Fibroblast of skin of abdomen (primary cell): ENCODE results near the gene YKT6. TPM values are rescaled to one million over a fixed set of nuclear protein-coding genes. Genes with fewer than 3 reads are reported as not detected.
A peak's percentile ranks its signal among the peaks of the same experiment; 100 is the strongest.
"Not testable (repeated sequence)": the region's sequence is repeated elsewhere in the genome, so short reads cannot be mapped to it uniquely, and the experiment has no call there.

Source experiments
- DNase-seq: peaks from one replicate; pipeline ENCODE4 v3.0.0-alpha.2; 2013
- polyA plus RNA-seq, 2 experiments: library from polyadenylated mRNA; unstranded; fragments of 120-200 nt; gene quantifications; one replicate each; pipeline ENCODE4 v1.2.1, GENCODE V29; 2013; ENCODE audit not compliant: insufficient read length in 2 of 2

YKT6 gene
- 124 TPM for polyA plus RNA-seq (2013, experiment 1 of 2; ENCODE audit: insufficient read length)
- 125 TPM for polyA plus RNA-seq (2013, experiment 2 of 2; ENCODE audit: insufficient read length)

DNA sequence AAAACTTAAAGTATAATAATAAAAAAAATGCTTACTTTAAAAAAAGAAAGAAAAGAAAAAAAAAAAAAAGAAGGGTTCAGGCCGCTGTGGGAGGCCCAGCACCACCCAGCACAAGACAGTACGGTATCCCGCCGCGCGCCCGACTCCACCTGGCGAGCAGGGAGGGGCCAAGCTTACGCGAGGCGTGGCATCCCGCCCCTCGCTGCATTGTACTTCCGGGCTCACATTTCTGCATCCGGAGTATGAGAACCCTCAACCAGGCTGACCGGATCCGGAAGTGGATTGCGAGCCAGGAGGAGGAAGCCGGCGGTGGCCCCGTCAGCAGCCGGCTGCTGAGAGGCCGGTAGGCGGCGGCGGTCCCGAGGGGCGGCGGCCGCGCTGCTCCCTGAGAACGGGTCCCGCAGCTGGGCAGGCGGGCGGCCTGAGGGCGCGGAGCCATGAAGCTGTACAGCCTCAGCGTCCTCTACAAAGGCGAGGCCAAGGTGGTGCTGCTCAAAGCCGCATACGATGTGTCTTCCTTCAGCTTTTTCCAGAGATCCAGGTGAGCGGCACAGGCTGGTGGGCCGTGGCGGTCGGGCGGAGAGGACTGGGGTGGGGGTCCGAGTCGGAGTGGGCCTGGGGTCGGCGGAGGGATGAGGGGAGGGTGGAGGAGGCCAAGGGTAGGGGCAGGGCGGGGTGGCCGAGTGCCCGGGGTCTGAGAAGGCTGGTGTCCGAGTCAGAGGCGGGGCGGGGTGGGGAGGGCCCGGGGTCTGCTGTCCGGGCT, at the start of gene YKT6:
YKT6 (plus strand) TSS at position 280 of the 763 bp plus-strand sequence; CDS start at position 438, 158 bp downstream.
- DNase-seq: peak; percentile 96

DNA sequence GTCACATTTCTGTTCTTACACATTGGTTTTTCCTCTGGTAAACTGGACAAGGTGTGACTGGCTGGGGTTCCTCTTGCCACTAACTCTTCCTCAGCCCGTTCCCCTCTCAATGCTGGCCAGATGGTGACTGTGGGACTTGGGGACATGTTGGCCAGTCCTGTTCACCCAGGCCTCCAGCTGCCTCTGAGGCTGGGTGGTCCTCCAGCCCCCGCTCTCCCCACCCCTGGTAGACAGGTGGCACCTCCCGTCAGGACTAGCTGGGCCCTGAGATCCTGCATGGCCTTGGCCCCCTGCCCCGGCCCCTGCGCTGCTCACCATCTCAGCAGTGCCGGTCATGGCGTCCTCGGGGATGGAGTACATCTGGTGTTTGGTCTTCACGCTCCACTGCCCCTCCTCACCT, 48.8 kb upstream of the YKT6 start:
- DNase-seq: no peak

DNA sequence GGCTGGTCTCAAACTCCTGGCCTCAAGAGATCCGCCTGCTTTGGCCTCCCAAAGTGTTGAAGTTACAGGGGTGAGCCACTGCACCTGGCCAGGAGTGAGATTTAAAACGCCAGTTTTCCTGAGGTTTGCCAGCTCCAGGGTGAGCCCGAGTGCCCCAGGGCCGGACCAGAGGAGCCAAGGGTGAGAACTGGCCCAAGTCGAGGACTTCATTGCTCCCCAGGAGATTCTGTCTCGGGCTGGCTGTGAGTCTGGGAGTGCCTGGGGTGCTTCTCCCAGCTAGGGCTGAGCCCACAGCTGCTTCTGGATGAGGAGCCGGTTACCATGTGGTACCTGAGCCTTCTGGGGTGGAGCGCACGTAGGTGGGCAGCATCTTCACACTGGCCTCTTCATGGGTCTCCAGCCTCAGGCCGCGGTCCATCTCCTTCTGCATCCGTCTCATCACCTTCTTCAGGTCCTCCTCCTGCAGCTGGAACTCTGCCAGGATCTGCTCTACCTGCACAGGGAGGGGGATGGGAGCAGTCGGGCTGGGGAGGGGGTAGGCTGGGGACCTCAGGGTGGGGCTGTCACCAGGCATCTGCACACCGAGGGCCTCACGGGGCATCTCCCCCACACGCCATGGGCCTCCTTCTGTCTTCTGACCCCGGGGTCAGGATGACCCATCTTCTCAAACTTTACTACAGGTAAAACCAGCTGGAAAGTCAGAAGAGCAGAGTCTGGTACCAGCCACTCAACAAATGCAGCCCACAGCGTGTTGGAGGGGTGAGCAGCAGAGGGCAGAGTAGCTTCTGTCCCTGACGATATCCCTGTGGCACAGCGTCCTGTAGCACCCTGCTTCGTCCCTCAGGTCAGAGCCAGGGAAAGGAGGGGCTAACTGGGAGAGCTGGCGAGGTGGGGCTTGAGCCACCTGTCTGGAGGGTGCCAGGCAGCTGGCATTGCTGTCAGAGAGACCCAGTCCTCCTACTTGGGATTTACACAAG, 47.5 kb upstream of the YKT6 start:
- DNase-seq: no peak

DNA sequence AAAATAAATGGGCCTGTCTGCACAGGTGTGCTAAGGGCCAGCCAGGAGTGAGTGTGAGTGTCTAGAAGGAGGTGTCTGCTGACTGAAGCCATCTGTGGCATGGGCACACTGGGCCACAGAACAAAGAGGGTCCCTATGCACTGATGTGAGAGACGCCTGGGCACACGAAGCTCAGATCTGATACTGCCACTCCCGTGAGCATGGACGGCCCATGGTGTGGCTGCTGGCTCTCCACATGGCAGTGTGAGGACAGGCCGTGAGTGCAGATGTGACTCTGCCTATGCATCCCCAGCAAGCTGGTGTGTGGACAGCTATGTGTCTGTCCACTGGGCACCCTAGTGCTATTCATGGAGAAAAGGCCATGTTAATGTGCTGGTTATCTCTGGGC, 46.8 kb upstream of the YKT6 start:
- no peak for DNase-seq

DNA sequence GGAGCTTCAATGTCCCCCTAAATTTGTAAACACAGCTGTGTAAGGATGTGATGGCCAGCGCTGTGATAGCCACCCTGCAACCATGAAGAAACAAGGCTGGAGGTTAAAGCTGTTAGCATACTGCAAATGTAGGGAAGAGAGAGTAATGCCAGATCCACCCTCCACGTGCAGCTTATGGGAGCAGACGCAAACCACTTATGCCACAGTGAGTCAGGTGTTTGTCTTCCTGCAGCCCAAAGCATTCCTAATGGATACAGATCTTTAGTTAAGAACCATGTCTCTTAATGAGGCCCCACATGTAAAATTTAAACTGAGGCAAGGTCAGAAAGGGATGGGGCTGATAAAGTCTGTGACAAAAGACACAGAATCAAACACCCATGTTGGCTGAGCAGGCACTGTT, 46.1 kb upstream of the YKT6 start:
- DNase-seq: no peak

DNA sequence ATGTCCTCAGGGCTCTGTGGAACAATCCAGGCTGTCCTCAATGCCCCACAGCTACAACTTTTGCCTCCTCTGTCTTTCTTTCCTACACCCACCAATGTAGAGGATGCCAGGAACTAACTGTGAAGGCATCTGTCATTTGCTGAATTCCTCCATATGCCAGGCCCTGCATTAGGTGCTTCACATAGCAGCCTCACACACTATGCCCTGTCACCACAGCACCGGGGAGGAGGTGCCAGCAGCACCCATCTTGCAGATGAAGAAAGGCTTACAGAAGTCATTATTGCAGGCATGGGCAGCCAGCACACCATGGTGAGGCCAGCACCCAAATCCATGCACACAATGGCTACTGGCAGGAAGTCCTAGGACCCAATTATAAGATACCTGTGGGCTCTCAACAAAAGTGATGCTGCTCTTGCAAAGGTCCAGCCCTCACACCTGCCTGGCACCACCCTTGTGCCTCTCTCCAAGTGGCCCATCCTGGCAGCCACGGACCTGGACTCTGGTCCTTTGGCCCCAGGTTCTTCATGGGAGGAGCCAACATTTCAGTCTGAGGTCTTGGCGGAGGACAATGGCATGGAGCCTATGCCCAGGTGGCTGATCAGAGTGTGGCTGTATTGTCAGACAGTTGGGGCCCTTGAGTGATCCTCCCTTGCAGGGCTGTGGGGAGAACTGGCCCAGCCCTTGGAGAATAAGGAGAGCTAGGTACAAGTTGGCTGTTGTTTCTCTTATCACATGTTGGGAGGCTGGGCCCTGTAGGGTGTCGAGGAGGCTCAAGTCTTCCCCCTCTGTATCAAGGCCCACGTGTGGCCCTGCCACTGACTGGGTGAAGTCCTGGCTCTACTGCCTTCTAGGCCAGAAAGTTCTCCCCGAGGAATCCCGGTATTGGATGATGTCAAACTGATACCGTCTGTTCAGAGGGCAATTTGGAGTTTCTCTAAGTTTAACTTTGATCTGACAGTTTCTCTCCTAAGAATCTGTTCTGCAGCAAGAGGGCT, 45.3 kb upstream of the YKT6 start:
- no peak for DNase-seq

DNA sequence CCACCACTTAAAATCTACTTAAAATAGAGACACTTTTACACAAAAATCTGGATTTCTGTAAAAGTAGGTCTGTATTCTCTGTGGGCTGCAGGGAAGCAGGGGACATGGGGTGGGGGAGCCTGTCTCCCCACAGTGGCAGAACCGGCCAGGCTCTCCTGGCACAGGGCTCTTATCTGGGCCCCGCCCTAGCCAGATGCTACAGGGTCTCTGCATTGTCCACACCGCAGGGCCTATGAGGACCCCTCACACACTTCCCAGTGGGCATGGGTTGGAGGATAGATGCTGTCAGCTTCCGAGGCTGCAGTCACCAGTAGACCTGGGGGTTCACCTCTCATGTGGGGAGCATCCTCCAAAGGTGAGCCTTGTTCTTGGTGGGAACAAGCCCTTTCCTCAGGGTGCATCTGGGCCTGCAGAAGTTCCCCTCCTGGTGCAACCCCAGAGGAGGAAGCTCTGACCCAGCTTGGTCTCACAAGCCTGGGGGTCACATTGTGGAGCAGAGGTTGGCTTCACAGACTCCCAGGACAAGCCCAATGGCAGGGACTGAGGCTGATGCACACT, 44.2 kb upstream of the YKT6 start:
- DNase-seq: no peak

DNA sequence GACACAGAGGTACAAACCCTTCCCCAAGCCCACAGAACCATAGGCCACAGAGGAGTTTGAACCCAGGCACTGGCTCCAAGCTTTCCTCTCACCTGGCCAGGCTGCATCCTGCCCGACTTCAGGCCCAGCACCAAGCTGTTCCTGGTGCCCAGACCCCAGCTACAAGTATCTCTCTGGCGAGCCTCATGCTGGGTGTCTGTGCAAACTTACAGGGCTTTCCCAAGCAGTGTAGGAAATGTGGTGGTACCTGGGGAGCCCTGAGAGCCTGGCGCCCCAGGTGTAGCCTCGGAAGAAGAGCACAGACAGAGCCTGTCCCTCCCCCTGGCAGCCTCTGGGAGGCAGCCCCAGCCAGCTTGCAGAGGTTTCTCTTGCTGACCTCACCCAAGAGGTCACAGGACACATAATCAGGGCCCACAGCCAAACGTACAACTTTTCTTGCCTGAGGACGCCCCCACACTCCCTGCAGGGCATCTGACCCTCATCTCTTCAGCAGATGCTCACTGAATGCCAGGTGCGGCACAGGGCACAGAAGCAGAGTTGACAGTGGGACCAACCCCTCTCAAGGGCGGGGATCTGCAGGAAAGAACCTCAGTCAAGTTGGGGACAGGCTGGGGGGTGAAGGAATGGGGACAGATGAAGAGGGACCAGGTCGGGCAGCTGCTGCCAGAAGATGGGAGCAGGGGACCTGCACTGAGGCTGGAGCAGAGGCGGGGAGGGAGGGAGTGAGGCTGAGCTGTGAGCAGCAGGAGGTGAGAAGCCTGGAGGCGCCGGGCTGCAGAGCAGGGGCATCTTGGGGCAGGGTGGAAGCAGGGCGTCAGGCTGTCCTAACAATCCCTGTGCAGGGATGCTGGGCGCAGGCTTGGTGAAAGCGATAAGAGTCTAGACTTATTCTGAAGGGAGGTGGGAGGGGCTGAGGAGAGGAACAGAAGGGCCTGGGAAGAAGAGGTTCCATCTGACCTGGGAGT, 43.4 kb upstream of the YKT6 start:
- no peak for DNase-seq

DNA sequence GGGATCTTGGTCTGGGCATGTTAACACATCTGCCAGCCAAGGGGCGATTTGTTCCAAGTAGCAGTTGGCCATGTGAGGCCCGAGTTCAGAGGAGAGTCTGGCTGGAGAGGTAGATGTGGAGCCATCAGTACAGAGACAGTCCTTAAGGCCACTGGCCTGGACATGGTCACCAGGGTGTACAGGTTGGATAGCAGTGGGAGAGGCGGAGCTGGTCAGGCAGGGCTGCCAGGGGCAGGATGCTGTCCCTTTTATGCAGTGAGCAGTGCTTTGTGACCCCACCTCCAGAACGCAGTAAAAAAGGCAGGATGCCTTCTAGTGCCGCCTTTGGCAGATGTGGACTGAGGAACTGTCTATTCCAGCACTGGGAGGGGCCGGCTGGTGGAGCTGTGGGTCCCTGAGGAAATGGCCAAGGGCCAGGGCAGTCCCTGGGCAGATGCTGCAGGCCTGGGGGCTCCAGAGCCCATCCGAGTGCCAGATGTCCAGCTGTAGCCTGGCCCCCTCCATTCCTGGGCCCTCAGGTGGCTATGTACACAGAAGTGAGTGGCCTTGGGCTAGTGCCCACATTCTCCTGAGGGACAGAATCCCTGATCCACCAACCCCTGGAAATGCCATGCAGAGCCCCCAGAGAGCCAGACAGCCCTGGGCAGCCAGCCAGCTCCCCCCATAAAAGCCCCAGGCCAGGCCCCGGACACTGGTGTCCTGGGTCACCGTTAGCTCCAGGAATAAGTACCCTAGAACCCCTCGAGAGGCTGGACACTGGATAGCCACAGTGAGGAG, 42.5 kb upstream of the YKT6 start:
- no peak for DNase-seq

DNA sequence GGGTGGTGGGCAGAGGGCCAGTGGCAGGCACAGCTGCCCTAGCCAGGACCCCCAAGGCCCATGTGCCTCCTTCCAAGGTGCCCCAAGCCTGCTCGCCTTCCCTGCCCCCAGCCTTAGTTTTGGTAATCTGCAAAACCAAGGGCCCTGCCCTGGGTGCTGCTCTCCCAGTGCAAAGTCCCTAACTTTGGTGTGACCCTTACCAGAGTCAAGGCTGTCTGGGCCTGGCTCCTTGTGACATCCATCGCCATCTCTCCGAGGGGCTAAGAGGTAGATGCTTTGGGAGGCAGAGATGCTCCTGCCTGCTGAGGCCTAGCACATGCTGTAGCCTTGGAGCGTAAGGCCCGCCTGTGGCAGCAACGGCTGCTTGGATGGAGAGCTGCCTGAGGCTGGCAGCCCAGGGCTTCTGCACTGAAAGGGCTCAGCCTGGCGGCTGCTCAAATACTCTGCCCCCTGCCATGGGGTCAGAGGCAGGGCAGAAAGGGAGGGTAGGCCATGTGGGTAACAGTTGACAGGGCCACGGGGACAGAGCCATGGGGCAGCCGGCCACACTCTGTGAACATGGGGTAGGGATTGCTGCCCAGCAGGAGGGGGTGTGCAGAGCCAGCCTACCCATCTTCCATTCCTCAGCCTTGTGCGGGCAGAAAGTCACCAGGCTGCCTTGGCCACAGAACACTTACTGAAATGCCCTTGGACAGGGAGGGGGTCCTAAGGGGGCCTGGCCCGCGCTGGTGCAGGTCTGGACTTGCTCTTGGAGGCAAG, 41.7 kb upstream of the YKT6 start:
- DNase-seq: no peak

DNA sequence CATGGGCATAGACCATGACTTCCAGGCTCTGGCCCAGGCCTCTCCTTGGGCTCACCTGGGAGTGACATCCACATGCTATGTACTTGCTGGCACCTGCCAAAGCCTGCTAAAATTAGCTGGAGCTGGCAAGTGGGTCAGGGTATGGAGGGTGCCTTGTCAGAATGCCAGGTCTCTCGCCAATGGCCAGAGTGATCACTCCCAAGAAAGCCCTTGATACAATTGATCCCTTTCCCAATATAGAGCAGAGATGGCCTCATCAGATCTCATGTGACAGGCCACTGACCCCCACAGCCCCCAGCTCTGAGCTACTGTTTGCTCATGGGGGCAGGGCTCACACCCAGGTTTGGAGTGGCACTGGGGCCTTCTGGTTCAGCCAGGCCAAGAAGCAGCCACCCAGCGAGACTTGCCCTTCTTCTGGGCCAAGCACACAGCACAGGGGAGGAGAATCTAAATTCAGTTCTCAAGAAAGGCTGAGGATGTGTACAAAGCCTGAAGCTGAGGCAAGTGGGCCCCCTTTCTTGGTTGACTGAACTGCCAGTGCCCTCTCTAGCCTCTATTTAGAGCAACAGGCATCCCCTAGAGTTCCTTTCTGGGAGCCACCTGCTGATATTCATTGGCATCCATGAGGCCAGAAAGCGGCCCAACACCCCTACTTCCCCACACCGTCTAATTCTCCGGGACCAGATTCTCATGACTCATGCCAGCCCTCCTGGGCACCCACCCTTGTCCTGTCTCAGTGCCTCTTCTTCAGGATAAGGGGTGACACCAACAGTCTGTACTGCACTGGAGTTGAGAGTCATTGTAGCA, 40.8 kb upstream of the YKT6 start:
- DNase-seq: no peak

DNA sequence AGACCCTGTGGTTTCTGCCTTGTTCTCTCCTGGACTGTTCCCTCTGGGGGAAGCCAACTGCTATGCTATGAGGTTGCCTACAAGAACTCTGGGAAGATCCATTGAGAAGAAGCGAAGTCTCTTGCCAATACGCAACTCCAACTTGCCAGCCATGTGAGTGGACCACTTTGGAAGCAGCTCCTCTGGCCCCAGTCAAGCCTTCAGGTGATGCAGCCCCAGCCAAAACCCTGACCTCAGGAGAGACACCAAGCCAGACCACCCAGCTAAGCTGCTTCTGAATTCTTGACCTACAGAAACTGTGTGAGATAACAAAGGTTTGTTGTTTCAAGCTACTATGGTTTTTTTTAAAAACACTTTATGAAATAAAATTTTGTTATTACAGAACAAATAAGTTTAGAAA, 39.4 kb upstream of the YKT6 start:
- DNase-seq: no peak

DNA sequence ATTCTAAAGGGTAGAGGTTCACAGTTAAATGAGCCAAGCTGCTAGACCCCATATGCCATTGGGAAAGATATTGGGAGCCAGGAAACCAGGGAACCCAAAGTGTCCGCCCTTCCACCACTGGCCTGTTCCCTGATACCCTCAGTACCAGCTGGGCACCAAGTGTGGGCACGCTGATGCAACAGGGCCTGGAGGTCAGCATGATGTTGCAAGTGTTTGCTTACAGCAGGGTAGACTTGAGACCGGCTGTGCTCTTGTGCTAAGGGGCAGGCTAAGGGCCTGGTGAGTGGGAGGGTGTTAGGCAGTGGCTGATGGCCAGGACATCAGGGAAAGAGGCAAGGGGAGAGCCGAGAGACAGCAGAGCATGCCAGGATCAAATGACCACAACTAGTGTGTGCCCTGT, 38.6 kb upstream of the YKT6 start:
- DNase-seq: no peak

DNA sequence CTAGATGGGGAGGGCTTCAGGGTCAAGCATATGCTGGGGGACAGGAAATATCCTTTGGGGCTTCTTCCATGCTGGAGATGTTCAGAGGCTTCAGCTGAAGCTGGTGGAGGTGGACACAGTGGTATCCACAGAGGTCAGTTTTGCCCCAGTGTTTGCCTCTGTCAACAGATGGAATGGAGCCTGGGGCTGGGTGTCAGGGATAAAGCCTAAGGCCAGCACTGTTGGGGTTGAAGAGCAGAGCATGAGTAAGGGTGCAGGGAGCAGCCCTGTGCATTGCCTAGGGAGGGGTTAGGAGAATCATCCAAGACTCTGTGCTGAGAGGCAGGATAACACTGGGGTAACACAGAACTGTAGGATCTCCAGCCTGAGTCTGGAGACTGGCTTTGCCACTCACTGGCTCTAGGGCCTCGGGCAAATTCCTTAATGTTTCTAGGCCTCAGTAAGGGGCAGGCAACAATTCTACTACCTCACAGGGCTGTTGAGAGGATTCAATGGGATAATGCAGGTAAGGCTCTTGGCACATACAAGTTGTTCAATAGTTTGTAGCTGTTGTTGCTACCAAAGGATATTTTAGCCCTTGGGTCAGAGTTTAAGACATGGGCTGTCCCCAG, 37.9 kb upstream of the YKT6 start:
- DNase-seq: no peak

DNA sequence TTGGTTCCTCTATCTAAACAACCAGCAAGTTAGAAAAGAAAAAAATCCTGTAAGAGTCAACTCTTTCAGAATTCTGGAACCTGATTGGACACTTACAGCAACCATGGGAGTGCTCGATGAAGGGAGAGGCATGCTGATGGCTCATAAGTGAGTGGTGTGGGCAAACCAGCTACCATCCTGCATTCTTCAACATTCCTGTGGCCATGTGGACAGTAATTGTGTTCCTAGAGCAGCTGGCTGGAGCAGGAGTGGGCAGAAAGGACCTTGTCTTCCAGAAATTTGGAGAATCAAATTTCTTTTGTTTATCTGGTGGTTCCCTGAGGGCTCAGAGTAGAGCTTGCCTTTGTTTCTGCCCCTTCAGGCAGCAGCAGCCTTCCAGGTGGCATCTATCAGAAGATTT, 37.2 kb upstream of the YKT6 start:
- peak; percentile 84 for DNase-seq

DNA sequence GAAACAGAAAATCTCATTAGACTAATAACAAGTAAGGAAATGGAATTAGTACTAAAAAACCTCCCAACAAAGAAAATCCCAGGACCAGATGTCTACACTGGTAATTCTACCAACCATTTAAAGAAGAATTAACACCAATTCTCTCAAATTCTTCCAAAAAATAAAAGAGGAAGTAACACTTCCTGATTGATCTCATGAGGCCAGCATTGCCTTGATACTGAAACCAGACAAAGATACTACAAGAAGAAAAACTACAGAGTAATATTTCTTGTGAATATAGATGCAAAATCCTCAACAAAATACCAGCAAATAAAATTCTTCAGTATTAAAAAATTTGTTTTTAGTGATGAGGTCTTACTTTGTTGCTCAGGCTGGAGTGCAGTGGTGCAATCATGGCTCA, 32.9 kb upstream of the YKT6 start:
- DNase-seq: no peak

DNA sequence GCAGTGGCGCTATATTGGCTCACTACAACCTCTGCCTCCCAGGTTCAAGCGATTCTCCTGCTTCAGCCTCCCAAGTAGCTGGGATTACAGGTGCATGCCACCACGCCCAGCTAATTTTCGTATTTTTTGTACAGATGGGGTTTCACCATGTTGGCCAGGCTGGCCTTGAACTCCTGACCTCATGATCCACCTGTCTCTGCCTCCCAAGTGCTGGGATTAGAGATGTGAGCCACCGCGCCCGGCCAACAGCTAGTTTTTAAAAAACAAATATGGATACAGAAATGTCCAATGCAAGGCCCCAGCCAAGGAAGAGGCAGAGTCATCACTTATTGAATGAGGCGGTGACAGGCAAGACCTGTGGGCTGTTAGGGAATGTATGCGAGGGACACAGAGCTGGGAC, 28.9 kb upstream of the YKT6 start:
- DNase-seq: not testable (repeated sequence)

DNA sequence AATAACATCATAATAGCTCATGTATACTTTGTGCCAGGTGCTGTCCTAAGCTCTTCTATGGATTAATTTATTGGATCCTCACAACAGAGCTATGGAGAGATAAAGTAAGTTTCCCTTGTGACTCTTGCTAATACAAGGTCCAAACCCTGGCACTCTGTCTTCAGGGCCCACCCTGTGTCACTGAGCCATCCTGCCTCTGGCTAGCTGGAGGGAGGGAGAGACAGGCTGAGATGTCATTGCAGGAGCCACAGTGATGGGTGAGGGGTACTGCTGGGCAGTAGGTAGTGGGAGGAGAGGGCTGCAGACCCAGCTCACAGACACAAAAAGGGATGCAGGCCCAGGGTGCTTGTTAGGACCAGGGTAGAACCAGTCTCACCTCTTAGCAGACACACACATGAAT, 28.4 kb upstream of the YKT6 start:
- no peak for DNase-seq
